Measurements from ENCODE around the gene KLHL11.

The KLHL11 gene

DNA sequence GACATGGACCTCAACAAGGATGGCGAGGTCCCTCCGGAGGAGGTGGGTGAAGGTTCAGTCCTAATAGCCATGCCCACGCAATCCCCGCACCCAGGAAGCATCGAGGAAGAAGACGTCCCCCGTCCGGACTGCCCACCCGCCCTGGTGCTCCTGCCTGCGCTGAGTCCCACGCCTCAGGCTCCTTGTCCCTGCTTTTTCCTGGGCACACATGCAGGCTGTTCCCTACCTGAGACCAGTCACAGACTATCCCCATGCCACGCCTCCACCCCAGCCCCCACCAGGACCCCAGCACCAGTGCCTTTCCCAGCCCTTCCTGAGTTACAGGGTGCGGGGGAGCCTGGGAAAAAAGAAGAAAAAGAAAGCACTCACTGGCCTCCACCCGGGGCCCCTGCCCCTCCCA lies 43.4 kb downstream of the KLHL11 start:
- ChIA-PET CTCF (no interaction called here), POLR2A (interaction anchor here (1.6 to 3.2 kb wide), 2 partner anchors 10 to 134 kb away, joined by 8 to 29 read pairs; partner anchors contain the start of genes EIF1, FKBP10 and P3H4)
- TF ChIP-seq FOXM1 (IDR thresholded peaks at IDR 0.05; ENCODE audit: borderline replicate concordance) (no peak), HDGF (IDR thresholded peaks at IDR 0.05; ENCODE audit: borderline replicate concordance) (no peak)
- no peak for DNase-seq (ENCODE audit: extremely low spot score)

DNA sequence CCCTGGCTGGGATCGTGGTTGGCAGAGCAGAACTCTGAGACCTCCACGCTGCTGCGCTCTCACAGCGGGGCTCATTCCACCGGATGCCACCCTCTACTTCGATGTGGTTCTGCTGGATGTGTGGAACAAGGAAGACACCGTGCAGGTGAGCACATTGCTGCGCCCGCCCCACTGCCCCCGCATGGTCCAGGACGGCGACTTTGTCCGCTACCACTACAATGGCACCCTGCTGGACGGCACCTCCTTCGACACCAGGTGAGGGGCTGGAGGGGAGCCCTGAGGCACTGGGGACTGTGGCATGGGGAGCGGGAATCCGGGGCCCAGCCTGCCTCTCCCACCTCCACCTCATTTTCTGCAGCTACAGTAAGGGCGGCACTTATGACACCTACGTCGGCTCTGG lies 47.2 kb downstream of the KLHL11 start:
- CTCF ChIA-PET, result no interaction called here
- POLR2A ChIA-PET, result no interaction called here
- DNase-seq (ENCODE audit: extremely low spot score), result no peak
- TF ChIP-seq ELF4 (IDR thresholded peaks at IDR 0.05) (no peak), FOXA1 (IDR thresholded peaks at IDR 0.05) (no peak), ZNF384 (IDR thresholded peaks at IDR 0.05) (no peak), SUZ12 (IDR thresholded peaks at IDR 0.05) (no peak), SP1 (IDR thresholded peaks at IDR 0.05) (no peak), NFRKB (IDR thresholded peaks at IDR 0.05) (no peak), FOXK2 (IDR thresholded peaks at IDR 0.05) (no peak), HDGF (IDR thresholded peaks at IDR 0.05; ENCODE audit: borderline replicate concordance) (no peak)
- TF ChIP-seq, protein P1, sequence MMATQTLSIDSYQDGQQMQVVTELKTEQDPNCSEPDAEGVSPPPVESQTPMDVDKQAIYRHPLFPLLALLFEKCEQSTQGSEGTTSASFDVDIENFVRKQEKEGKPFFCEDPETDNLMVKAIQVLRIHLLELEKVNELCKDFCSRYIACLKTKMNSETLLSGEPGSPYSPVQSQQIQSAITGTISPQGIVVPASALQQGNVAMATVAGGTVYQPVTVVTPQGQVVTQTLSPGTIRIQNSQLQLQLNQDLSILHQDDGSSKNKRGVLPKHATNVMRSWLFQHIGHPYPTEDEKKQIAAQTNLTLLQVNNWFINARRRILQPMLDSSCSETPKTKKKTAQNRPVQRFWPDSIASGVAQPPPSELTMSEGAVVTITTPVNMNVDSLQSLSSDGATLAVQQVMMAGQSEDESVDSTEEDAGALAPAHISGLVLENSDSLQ (IDR thresholded peaks at IDR 0.05), result no peak

DNA sequence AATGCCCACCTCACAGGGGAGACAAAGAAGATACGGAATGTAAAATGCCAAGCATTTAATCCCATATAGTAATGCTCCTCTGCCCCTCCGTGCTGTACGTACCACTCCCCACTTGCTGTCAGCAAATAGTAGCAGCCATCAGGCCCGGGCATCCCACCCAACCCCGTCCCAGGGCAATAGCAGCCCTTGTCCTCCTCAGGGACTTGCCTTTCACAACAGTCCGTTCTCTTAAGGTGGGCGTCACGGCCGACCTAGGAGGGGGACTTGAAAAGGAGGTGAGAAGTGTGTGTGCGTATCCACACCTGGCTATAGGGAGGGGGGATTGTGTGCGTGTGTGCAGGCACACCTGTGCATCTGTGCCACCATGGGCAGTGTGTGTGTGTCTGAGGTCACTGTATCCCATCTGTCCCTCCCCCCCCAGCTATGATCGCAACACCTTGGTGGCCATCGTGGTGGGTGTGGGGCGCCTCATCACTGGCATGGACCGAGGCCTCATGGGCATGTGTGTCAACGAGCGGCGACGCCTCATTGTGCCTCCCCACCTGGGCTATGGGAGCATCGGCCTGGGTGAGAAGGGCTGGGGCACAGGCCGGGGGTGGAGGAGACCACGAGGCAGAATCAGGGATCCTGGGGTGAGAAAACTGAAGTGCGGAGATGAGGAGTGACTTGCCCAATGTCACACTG lies 48.4 kb downstream of the KLHL11 start:
- POLR2A ChIA-PET, result interaction anchor here (1.0 kb wide), 1 partner anchor 18 kb away, joined by 4 read pairs; no protein-coding TSS in a partner anchor
- DNase-seq (ENCODE audit: extremely low spot score), result no peak
- TF ChIP-seq FOXA1 (IDR thresholded peaks at IDR 0.05), result no peak
- no peak for TF ChIP-seq TARDBP (IDR thresholded peaks at IDR 0.05)
- TF ChIP-seq HDGF (IDR thresholded peaks at IDR 0.05; ENCODE audit: borderline replicate concordance), result no peak
- no peak for TF ChIP-seq NFRKB (IDR thresholded peaks at IDR 0.05)
- TF ChIP-seq ELF4 (IDR thresholded peaks at IDR 0.05), result no peak
- no peak for TF ChIP-seq ZNF384 (IDR thresholded peaks at IDR 0.05)
- TF ChIP-seq L3MBTL2 (conservative IDR thresholded peaks at IDR 0.05), result no peak
- TF ChIP-seq CTBP1 (IDR thresholded peaks at IDR 0.05; ENCODE audit: borderline replicate concordance), result no peak
- TF ChIP-seq, protein P1 (IDR thresholded peaks at IDR 0.05), result no peak
- CTCF ChIA-PET, result no interaction called here

DNA sequence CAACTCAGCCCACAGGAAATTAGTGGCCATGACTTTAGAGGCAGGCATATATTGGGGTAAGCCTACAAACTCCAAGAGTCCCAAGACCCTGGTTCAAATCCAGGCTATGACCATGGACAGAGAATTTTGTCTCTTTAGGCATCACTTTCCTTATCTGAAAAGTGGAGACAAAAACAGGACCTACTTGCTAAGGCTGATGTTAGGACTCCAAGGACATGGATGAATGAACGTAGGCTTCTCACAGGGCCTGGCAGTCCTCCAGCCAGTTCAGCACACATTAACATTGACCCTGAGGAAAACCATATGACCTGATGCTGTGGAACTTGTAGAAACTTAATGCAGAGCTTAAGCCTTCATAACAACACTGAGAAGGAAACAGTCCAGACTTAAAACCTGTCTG lies 51.0 kb downstream of the KLHL11 start:
- no peak for TF ChIP-seq FOXK2 (IDR thresholded peaks at IDR 0.05)
- TF ChIP-seq LEF1 (IDR thresholded peaks at IDR 0.05; ENCODE audit: borderline replicate concordance), result no peak
- no peak for TF ChIP-seq BHLHE40 (IDR thresholded peaks at IDR 0.05; ENCODE audit: borderline replicate concordance)
- TF ChIP-seq SP1 (IDR thresholded peaks at IDR 0.05), result no peak
- TF ChIP-seq HDGF (IDR thresholded peaks at IDR 0.05; ENCODE audit: borderline replicate concordance), result no peak
- no peak for TF ChIP-seq NFRKB (IDR thresholded peaks at IDR 0.05)
- no peak for TF ChIP-seq FOXA1 (IDR thresholded peaks at IDR 0.05)
- TF ChIP-seq L3MBTL2 (conservative IDR thresholded peaks at IDR 0.05), result no peak
- no peak for TF ChIP-seq FOXM1 (IDR thresholded peaks at IDR 0.05; ENCODE audit: borderline replicate concordance)
- TF ChIP-seq ELF4 (IDR thresholded peaks at IDR 0.05), result no peak
- TF ChIP-seq ARNT (IDR thresholded peaks at IDR 0.05), result no peak
- no peak for TF ChIP-seq ZNF384 (IDR thresholded peaks at IDR 0.05)
- TF ChIP-seq SUZ12 (IDR thresholded peaks at IDR 0.05), result no peak
- no peak for TF ChIP-seq CTBP1 (IDR thresholded peaks at IDR 0.05; ENCODE audit: borderline replicate concordance)
- TF ChIP-seq, protein P1 (IDR thresholded peaks at IDR 0.05), result no peak
- no peak for TF ChIP-seq TARDBP (IDR thresholded peaks at IDR 0.05)
- DNase-seq (ENCODE audit: extremely low spot score), result no peak
- ChIA-PET POLR2A (interaction anchor here (0.9 to 1.9 kb wide), 5 partner anchors 10 to 125 kb away, joined by 3 to 8 read pairs (median 3); partner anchors contain the start of genes HAP1 and ODAD4), CTCF (interaction anchor here (0.7 to 1.4 kb wide), 3 partner anchors 24 to 118 kb away, joined by 3 to 6 read pairs (median 3); partner anchors contain the start of gene JUP)

DNA sequence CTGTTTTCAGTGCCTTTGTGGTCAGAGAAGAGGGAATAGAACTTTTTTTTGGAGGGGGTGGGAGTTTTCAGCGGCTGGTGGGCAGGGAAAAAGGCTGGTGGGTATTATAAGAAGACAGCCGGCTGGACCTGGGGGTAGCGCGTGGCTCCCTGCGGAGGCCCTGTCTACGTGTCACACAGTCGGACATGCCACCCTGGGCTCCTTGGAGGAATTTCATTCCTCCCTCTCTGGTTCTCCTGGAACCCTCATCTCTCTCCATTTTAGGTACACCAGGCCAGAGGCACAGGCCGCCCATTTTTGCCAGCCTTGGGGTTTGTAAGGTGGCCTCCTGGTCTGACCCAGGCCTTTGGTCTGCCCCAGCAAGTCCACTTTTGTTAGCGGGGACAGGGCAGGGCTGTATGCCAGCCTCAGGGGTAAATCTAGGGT lies 51.5 kb downstream of the KLHL11 start:
- TF ChIP-seq SP1 (IDR thresholded peaks at IDR 0.05) (no peak), LEF1 (IDR thresholded peaks at IDR 0.05; ENCODE audit: borderline replicate concordance) (no peak), ZNF384 (IDR thresholded peaks at IDR 0.05) (no peak)
- POLR2A ChIA-PET, result interaction anchor here (0.6 to 4.6 kb wide), 13 partner anchors 9 to 1786 kb away, joined by 3 to 40 read pairs (median 6); partner anchors contain the start of genes EIF1, JUP, KLHL10 and KLHL11
- CTCF ChIA-PET, result interaction anchor here (0.6 to 1.0 kb wide), 2 partner anchors 24 to 802 kb away, joined by 3 read pairs; no protein-coding TSS in a partner anchor
- no peak for DNase-seq (ENCODE audit: extremely low spot score)

DNA sequence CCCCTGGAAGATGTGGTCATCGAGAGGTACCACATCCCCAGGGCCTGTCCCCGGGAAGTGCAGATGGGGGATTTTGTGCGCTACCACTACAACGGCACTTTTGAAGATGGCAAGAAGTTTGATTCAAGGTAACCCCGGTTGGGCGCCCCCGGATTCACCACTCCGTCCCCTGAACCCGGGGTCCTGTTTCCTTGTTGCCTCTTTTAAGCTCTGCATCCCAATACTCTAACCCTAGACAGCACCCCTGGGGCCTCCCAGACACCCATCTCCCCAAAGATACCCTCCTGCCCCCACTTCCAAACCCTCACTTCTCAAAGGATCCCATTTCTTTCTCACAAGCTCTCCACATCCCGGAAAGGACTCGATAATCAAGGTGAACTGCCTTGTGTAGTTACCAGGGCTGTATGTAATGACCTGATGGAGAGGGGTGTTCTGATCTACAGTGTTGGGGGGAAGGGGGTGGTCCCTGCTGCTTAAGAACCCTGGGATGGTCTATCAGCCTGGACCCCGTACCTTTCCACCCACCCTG lies 52.0 kb downstream of the KLHL11 start:
- CTCF ChIA-PET, result interaction anchor here (0.6 to 1.0 kb wide), 2 partner anchors 12 to 803 kb away, joined by 3 read pairs; no protein-coding TSS in a partner anchor
- TF ChIP-seq BHLHE40 (IDR thresholded peaks at IDR 0.05; ENCODE audit: borderline replicate concordance) (no peak), FOXK2 (IDR thresholded peaks at IDR 0.05) (no peak), CTBP1 (IDR thresholded peaks at IDR 0.05; ENCODE audit: borderline replicate concordance) (no peak), TARDBP (IDR thresholded peaks at IDR 0.05) (no peak), SP1 (IDR thresholded peaks at IDR 0.05) (no peak), ZNF384 (IDR thresholded peaks at IDR 0.05) (no peak), ELF4 (IDR thresholded peaks at IDR 0.05) (no peak), SUZ12 (IDR thresholded peaks at IDR 0.05) (no peak), ARNT (IDR thresholded peaks at IDR 0.05) (no peak), LEF1 (IDR thresholded peaks at IDR 0.05; ENCODE audit: borderline replicate concordance) (no peak), HDGF (IDR thresholded peaks at IDR 0.05; ENCODE audit: borderline replicate concordance) (no peak), FOXA1 (IDR thresholded peaks at IDR 0.05) (no peak), NFRKB (IDR thresholded peaks at IDR 0.05) (no peak), FOXM1 (IDR thresholded peaks at IDR 0.05; ENCODE audit: borderline replicate concordance) (no peak)
- TF ChIP-seq, protein P1 (IDR thresholded peaks at IDR 0.05), result no peak
- POLR2A ChIA-PET, result interaction anchor here (0.6 to 4.6 kb wide), 18 partner anchors 10 to 1785 kb away, joined by 3 to 40 read pairs (median 6); partner anchors contain the start of genes DNAJC7, EIF1, JUP and KLHL10
- DNase-seq (ENCODE audit: extremely low spot score), result no peak

Measured in HEK293T (cell line).